H1 (cell line): Measurements from ENCODE around the gene CSRP3. TPM values are rescaled to one million over a fixed set of nuclear protein-coding genes. Genes with fewer than 3 reads are reported as not detected.

Experiments used
- CHD7 ChIP-seq: fragments of 300-600 bp; sonication (generic); IDR thresholded peaks from 2 replicates; pipeline ENCODE4 v1.7.1; 2012; ENCODE audit warnings: low read length, moderate library complexity, mild to moderate bottlenecking, inconsistent platforms; ENCODE audit not compliant: insufficient replicate concordance
- SIX5 ChIP-seq: IDR thresholded peaks from 2 replicates; pipeline ENCODE4 v1.6.1; 2011; ENCODE audit warnings: mild to moderate bottlenecking, low read depth, low read length
- polyA plus RNA-seq, 7 experiments: library from polyadenylated mRNA; depleted of rRNA in 3 of 7; stranded (reverse) in 5 of 7; unstranded in 2 of 7; fragments of >200 nt in 5 of 7; fragments of 200-250 nt in 2 of 7; gene quantifications; 1 replicate in 5 of 7; 2 replicates in 1 of 7; 4 replicates in 1 of 7; pipeline versions ENCODE4 v1.2.1 to v1.2.3, GENCODE V29; 2011 to 2013; ENCODE audit warnings: missing spikeins in 2 of 7, mixed read lengths in 2 of 7
- total RNA-seq: library from RNA; stranded (reverse); fragmentation: NEBNext Ultra II Directional; extraction: Animal tissue kit (Norgen Biotek cat#: 25700); gene quantifications from 2 replicates; pipeline ENCODE4 v1.2.1, GENCODE V29; 2021

CSRP3 gene
- total and polyA plus RNA-seq, 2 of the 8 experiments (the other 6 are each of a cell fraction or from before 2014, with no cell fraction given), result not detected

- TF ChIP-seq CHD7 (no peak), SIX5 (no peak)
- TF ChIP-seq, all 59 proteins: peak for 0
Observed at GRCh38 chr11:19164230-19164855, 37.4 kb downstream of the CSRP3 start (continued).
